Thyroid gland (tissue), 4 donors: ENCODE data around the gene RTRAF.

ENCODE experiments used
- CTCF ChIP-seq, 6 experiments: fragments of 200-600 bp in 3 of 6; fragments of 450-650 bp in 3 of 6; sonication (generic) in 3 of 6; IDR thresholded peaks; one replicate each; pipeline ENCODE4 v1.5.1; 2016 to 2019; ENCODE audit warnings: antibody characterized with exemption in 6 of 6, mild to moderate bottlenecking in 2 of 6, inconsistent platforms in 1 of 6, moderate library complexity in 1 of 6
- POLR2A ChIP-seq, 2 donors: fragments of 450-650 bp; IDR thresholded peaks; one replicate each; pipeline ENCODE4 v1.6.1; 2017; ENCODE audit warnings: antibody characterized with exemption in 2 of 2, mild to moderate bottlenecking in 2 of 2, moderate library complexity in 1 of 2

GRCh38 chr14:52026901-52027300, 37.6 kb downstream of the RTRAF start:
- no peak for TF ChIP-seq POLR2A (IDR thresholded peaks at IDR 0.05)
- TF ChIP-seq CTCF (IDR thresholded peaks at IDR 0.05) = no peak
